H9 (cell line): ENCODE results near the gene EHBP1. TPM values are rescaled to one million over a fixed set of nuclear protein-coding genes. Genes with fewer than 3 reads are reported as not detected.

ENCODE experiments used
- DNase-seq: peaks from one replicate; pipeline ENCODE4 v3.0.0-alpha.2; 2017
- H2AFZ ChIP-seq: one replicate; pipeline ENCODE4 v1.6.1; 2013; ENCODE audit warnings: mild to moderate bottlenecking, low read length, control low read depth, moderate library complexity
- H2AK5ac ChIP-seq: 2 replicates; pipeline ENCODE4 v1.6.1; 2013; ENCODE audit warnings: low read length, control low read depth, mixed read lengths; ENCODE audit not compliant: insufficient read length
- H2BK120ac ChIP-seq: one replicate; pipeline ENCODE4 v1.6.1; 2013; ENCODE audit warnings: low read depth, mild to moderate bottlenecking, low read length, control low read depth, inconsistent platforms; ENCODE audit not compliant: poor library complexity, severe bottlenecking
- H2BK12ac ChIP-seq: 2 replicates; pipeline ENCODE4 v1.6.1; 2013; ENCODE audit warnings: low read length, control low read depth, mixed read lengths, low read depth; ENCODE audit not compliant: insufficient read length
- H2BK15ac ChIP-seq: 2 replicates; pipeline ENCODE4 v1.6.1; 2013; ENCODE audit warnings: low read depth, low read length, control low read depth
- H2BK20ac ChIP-seq: one replicate; pipeline ENCODE4 v1.6.1; 2013; ENCODE audit warnings: low read depth, mild to moderate bottlenecking, low read length, control low read depth, inconsistent platforms; ENCODE audit not compliant: poor library complexity, severe bottlenecking
- H2BK5ac ChIP-seq: 2 replicates; pipeline ENCODE4 v1.6.1; 2013; ENCODE audit warnings: low read length, control low read depth, mixed read lengths; ENCODE audit not compliant: insufficient read length
- H3K14ac ChIP-seq: 2 replicates; pipeline ENCODE4 v1.6.1; 2013; ENCODE audit warnings: low read length, control low read depth; ENCODE audit not compliant: insufficient read depth
- H3K18ac ChIP-seq: 2 replicates; pipeline ENCODE4 v1.6.1; 2013; ENCODE audit warnings: low read depth, mild to moderate bottlenecking, mixed read lengths, low read length, control low read depth; ENCODE audit not compliant: insufficient read length
- H3K23ac ChIP-seq: 2 replicates; pipeline ENCODE4 v1.6.1; 2013; ENCODE audit warnings: low read length, control low read depth, mixed read lengths, low read depth; ENCODE audit not compliant: insufficient read length
- H3K23me2 ChIP-seq: 2 replicates; pipeline ENCODE4 v1.6.1; 2013; ENCODE audit warnings: low read depth, mild to moderate bottlenecking, mixed read lengths, low read length, control low read depth; ENCODE audit not compliant: insufficient read length, poor library complexity, severe bottlenecking
- H3K27ac ChIP-seq: 2 replicates; pipeline ENCODE4 v1.5.1; 2013; ENCODE audit warnings: low read length, control low read depth, mixed read lengths, low read depth; ENCODE audit not compliant: insufficient read length
- H3K27me3 ChIP-seq: 2 replicates; pipeline ENCODE4 v1.6.1; 2013; ENCODE audit warnings: low read length, control low read depth, inconsistent platforms; ENCODE audit not compliant: insufficient read depth
- H3K4ac ChIP-seq: 2 replicates; pipeline ENCODE4 v1.6.1; 2013; ENCODE audit warnings: low read depth, mild to moderate bottlenecking, control low read depth, inconsistent platforms, low read length, moderate library complexity
- H3K4me1 ChIP-seq: 2 replicates; pipeline ENCODE4 v1.6.1; 2013; ENCODE audit warnings: low read length, control low read depth, inconsistent platforms; ENCODE audit not compliant: insufficient read depth
- H3K4me2 ChIP-seq: 2 replicates; pipeline ENCODE4 v1.6.1; 2013; ENCODE audit warnings: low read length, control low read depth, mixed read lengths; ENCODE audit not compliant: insufficient read length, insufficient read depth
- H3K56ac ChIP-seq: 2 replicates; pipeline ENCODE4 v1.6.1; 2013; ENCODE audit warnings: low read depth, mild to moderate bottlenecking, mixed read lengths, low read length, control low read depth; ENCODE audit not compliant: insufficient read length
- H3K79me1 ChIP-seq: 2 replicates; pipeline ENCODE4 v1.6.1; 2013; ENCODE audit warnings: low read depth, mild to moderate bottlenecking, moderate library complexity, low read length, control low read depth, inconsistent platforms; ENCODE audit not compliant: insufficient read depth, poor library complexity, severe bottlenecking
- H3K79me2 ChIP-seq: 2 replicates; pipeline ENCODE4 v1.6.1; 2013; ENCODE audit warnings: low read length, control low read depth, inconsistent platforms; ENCODE audit not compliant: insufficient read depth
- H3K9ac ChIP-seq: 2 replicates; pipeline ENCODE4 v1.6.1; 2013; ENCODE audit warnings: low read length, control low read depth, mixed read lengths; ENCODE audit not compliant: insufficient read length; ENCODE audit errors: extremely low read depth
- H3K9me3 ChIP-seq: one replicate; pipeline ENCODE4 v1.6.1; 2013; ENCODE audit warnings: low read depth, low read length, inconsistent platforms; ENCODE audit not compliant: control insufficient read depth
- H3T11ph ChIP-seq: one replicate; pipeline ENCODE4 v1.6.1; 2013; ENCODE audit warnings: mild to moderate bottlenecking, low read length, control low read depth, inconsistent platforms
- H4K20me1 ChIP-seq: one replicate; pipeline ENCODE4 v1.6.1; 2013; ENCODE audit not compliant: control insufficient read depth, insufficient read length, insufficient read depth
- H4K5ac ChIP-seq: 2 replicates; pipeline ENCODE4 v1.6.1; 2013; ENCODE audit warnings: low read depth, mild to moderate bottlenecking, mixed read lengths, low read length, control low read depth; ENCODE audit not compliant: insufficient read length
- H4K8ac ChIP-seq: replicated peaks from 2 replicates; pipeline ENCODE4 v1.6.1; 2013; ENCODE audit warnings: low read length, control low read depth, mixed read lengths, low read depth; ENCODE audit not compliant: insufficient read length
- H4K91ac ChIP-seq: 2 replicates; pipeline ENCODE4 v1.6.1; 2013; ENCODE audit warnings: low read depth, mild to moderate bottlenecking, moderate library complexity, mixed read lengths, low read length, control low read depth; ENCODE audit not compliant: insufficient read length
- H3K27ac Mint-ChIP-seq, 3 experiments: 2 replicates in 2 of 3; 3 replicates in 1 of 3; pipeline ENCODE4 v1.8.0; 2020 to 2021; ENCODE audit warnings: mixed read lengths in 3 of 3, mild to moderate bottlenecking in 1 of 3, moderate library complexity in 1 of 3
- H3K27me3 Mint-ChIP-seq: 2 replicates; pipeline ENCODE4 v1.8.0; 2021; ENCODE audit warnings: low read depth, mild to moderate bottlenecking, moderate library complexity, mixed read lengths
- H3K36me3 Mint-ChIP-seq, 3 experiments: 2 replicates in 2 of 3; 3 replicates in 1 of 3; pipeline ENCODE4 v1.8.0; 2020 to 2021; ENCODE audit warnings: low read depth in 3 of 3, mixed read lengths in 3 of 3; ENCODE audit not compliant: insufficient read depth in 1 of 3
- H3K4me1 Mint-ChIP-seq, 2 experiments: 2 replicates each; pipeline ENCODE4 v1.8.0; 2020; ENCODE audit warnings: mixed read lengths in 2 of 2
- H3K4me3 Mint-ChIP-seq, 2 experiments: 2 replicates in 1 of 2; 3 replicates in 1 of 2; pipeline ENCODE4 v1.8.0; 2020 to 2021; ENCODE audit warnings: mild to moderate bottlenecking in 2 of 2, mixed read lengths in 2 of 2, moderate library complexity in 1 of 2
- H3K9me3 Mint-ChIP-seq, 2 experiments: 2 replicates in 1 of 2; 3 replicates in 1 of 2; pipeline ENCODE4 v1.8.0; 2020; ENCODE audit warnings: mild to moderate bottlenecking in 2 of 2, mixed read lengths in 2 of 2, moderate library complexity in 1 of 2
- WGBS: extraction: QIAGEN DNeasy Blood & Tissue Kit; methylation state at CpG from one replicate; pipeline ENCODE4 v1.1.7; 2013; ENCODE audit warnings: missing lambda C conversion rate, low lambda C conversion rate, mixed read lengths; ENCODE audit not compliant: insufficient read length; ENCODE audit errors: extremely low coverage; 5-methylcytosine and 5-hydroxymethylcytosine counted together
- total RNA-seq: library from RNA; stranded (reverse); gene quantifications from 2 replicates; pipeline ENCODE4 v1.2.1, GENCODE V29; 2021
- TF ChIP-seq, protein P1 (sequence below): fragments of 200-600 bp; sonication (generic); conservative IDR thresholded peaks from 3 replicates; pipeline ENCODE4 v1.8.0; 2021; ENCODE audit warnings: antibody characterized with exemption, mild to moderate bottlenecking

The EHBP1 gene
- total RNA-seq, 1 experiment from 2014 or later, result 35.6 TPM

DNA sequence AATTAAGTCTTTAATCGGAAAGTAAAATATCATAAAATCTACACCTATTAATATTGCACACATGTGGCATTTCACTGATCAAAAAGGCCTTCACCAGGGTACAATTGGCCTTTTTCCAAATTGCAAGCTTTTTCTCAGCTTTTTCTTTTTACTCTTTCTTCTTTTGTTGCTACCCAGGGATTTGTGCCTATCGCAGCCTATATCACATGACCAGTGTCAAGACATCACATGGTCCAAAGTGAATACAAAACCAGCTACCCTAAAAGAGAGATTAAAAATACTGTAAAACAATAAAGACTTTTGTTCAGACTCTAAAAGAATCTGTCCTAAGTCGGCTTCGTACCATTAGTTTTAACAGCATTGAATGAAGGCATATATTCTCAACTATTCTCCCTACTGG lies 330.1 kb downstream of the EHBP1 start:
- Histone ChIP-seq H3K79me1 (no peaks in the 10 kb centered on the region), H3K23ac (no peak overlapping the region), H3K23me2 (no peaks in the 10 kb centered on the region), H2AK5ac (no peak overlapping the region), H3K27ac (no peak overlapping the region), H2BK120ac (no peak overlapping the region), H2BK15ac (no peak overlapping the region), H3K4me2 (no peak overlapping the region), H4K5ac (no peak overlapping the region), H2BK20ac (no peak overlapping the region), H3K9ac (no peak overlapping the region), H2AFZ (no peak overlapping the region), H2BK5ac (no peak overlapping the region), H3K27me3 (no peaks in the 10 kb centered on the region), H3K4me1 (no peaks in the 10 kb centered on the region), H2BK12ac (no peak overlapping the region), H3K14ac (no peak overlapping the region), H4K20me1 (no peaks in the 10 kb centered on the region), H3K56ac (no peak overlapping the region), H3T11ph (no peak overlapping the region), H4K91ac (no peak overlapping the region), H3K9me3 (no peaks in the 10 kb centered on the region), H3K79me2 (no peaks in the 10 kb centered on the region), H3K4ac (no peak overlapping the region), H4K8ac (no peak overlapping the region), H3K18ac (no peak overlapping the region)
- Mint-ChIP-seq H3K27me3 (no peaks in the 10 kb centered on the region), H3K4me1 (peaks cover 8 to 10% of the 10 kb centered on the region in 2 experiments; a peak in 3 of 4 replicates), H3K9me3 (no peaks in the 10 kb centered on the region), H3K4me3 (no peak overlapping the region), H3K27ac (peak overlapping the region in 1 of 3 experiments; percentile 33; a peak in 1 of 7 replicates), H3K36me3 (no peaks in the 10 kb centered on the region)
- TF ChIP-seq, protein P1, sequence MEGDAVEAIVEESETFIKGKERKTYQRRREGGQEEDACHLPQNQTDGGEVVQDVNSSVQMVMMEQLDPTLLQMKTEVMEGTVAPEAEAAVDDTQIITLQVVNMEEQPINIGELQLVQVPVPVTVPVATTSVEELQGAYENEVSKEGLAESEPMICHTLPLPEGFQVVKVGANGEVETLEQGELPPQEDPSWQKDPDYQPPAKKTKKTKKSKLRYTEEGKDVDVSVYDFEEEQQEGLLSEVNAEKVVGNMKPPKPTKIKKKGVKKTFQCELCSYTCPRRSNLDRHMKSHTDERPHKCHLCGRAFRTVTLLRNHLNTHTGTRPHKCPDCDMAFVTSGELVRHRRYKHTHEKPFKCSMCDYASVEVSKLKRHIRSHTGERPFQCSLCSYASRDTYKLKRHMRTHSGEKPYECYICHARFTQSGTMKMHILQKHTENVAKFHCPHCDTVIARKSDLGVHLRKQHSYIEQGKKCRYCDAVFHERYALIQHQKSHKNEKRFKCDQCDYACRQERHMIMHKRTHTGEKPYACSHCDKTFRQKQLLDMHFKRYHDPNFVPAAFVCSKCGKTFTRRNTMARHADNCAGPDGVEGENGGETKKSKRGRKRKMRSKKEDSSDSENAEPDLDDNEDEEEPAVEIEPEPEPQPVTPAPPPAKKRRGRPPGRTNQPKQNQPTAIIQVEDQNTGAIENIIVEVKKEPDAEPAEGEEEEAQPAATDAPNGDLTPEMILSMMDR, result no peak
- no CpG with 5 or more reads among the region's 4 CpGs for WGBS
- no peak for DNase-seq
